H4 (cell line): Measurements from ENCODE around the gene C11orf98. TPM values are rescaled to one million over a fixed set of nuclear protein-coding genes. Genes with fewer than 3 reads are reported as not detected.
"Not testable (repeated sequence)": the region's sequence is repeated elsewhere in the genome, so short reads cannot be mapped to it uniquely, and the experiment has no call there.

Experiments
- DNase-seq: peaks from one replicate; pipeline ENCODE4 v3.0.0-alpha.2; 2015; ENCODE audit warnings: low spot score
- total RNA-seq: library from RNA; depleted of rRNA; stranded (reverse); fragments of >200 nt; shearing (Covaris generic); gene quantifications from 2 replicates; pipeline ENCODE4 v1.2.3, GENCODE V29; 2014; rRNA removed

C11orf98 gene
- total RNA-seq = 100 and 130 TPM in 2 replicates

- DNase-seq = peak; percentile 84
These were observed at the start of gene C11orf98, which contains the start of gene CSKMT for GRCh38 chr11:62665075-62665598. C11orf98 (minus strand) TSS chr11:62665210; CDS start chr11:62665169, 41 bp downstream. CSKMT (plus strand) TSS chr11:62665312; CDS start chr11:62665880, 568 bp downstream.

- no peak for DNase-seq
These were observed 48.3 kb upstream of the C11orf98 start for GRCh38 chr11:62713343-62713742.

GRCh38 chr11:62712861-62713260 lies 47.9 kb upstream of the C11orf98 start:
- no peak for DNase-seq

GRCh38 chr11:62712276-62712812 lies 47.3 kb upstream of the C11orf98 start:
- no peak for DNase-seq

GRCh38 chr11:62710001-62710345 lies 45.0 kb upstream of the C11orf98 start:
- no peak for DNase-seq

GRCh38 chr11:62709247-62710000 lies 44.4 kb upstream of the C11orf98 start:
- peak; percentile 97 for DNase-seq

- DNase-seq = no peak
These were observed 43.8 kb upstream of the C11orf98 start for GRCh38 chr11:62708793-62709192.

GRCh38 chr11:62708392-62708791 lies 43.4 kb upstream of the C11orf98 start:
- no peak for DNase-seq

- DNase-seq = no peak
These were observed 42.4 kb upstream of the C11orf98 start, which contains the start of the genes BSCL2 and GNG3 for GRCh38 chr11:62707277-62707861. BSCL2 (minus strand) TSS chr11:62707424; CDS start chr11:62707195, 229 bp downstream. GNG3 (plus strand) TSS chr11:62707676; CDS start chr11:62708296, 620 bp downstream.

- no peak for DNase-seq
These were observed 41.8 kb upstream of the C11orf98 start for GRCh38 chr11:62706850-62707247.

GRCh38 chr11:62705880-62706849 lies 41.2 kb upstream of the C11orf98 start:
- DNase-seq = peak; percentile 86

GRCh38 chr11:62705413-62705812 lies 40.4 kb upstream of the C11orf98 start:
- DNase-seq = peak; percentile 28

GRCh38 chr11:62703921-62704320 lies 38.9 kb upstream of the C11orf98 start:
- not testable (repeated sequence) for DNase-seq

GRCh38 chr11:62702246-62702645 lies 37.2 kb upstream of the C11orf98 start:
- DNase-seq = no peak

- peak; percentile 70 for DNase-seq
These were observed 29.6 kb upstream of the C11orf98 start for GRCh38 chr11:62694455-62695167.

GRCh38 chr11:62693624-62694023 lies 28.6 kb upstream of the C11orf98 start:
- DNase-seq = not testable (repeated sequence)

- DNase-seq = no peak
These were observed 24.6 kb upstream of the C11orf98 start, which contains the start of gene LRRN4CL for GRCh38 chr11:62689421-62690183. LRRN4CL (minus strand) TSS chr11:62689530; CDS start chr11:62688508, 1,022 bp downstream.

- DNase-seq = no peak
These were observed 23.5 kb upstream of the C11orf98 start for GRCh38 chr11:62688491-62688890.

- DNase-seq = no peak
These were observed 22.7 kb upstream of the C11orf98 start for GRCh38 chr11:62687508-62688396.
